Measurements from ENCODE around the gene AHCY. TPM values are rescaled to one million over a fixed set of nuclear protein-coding genes. Genes with fewer than 3 reads are reported as not detected.

Gene AHCY
- total RNA-seq, 3 donors from 2014 or later: 71.5 to 98.6 (median 74.3) TPM

GRCh38 chr20:34296468-34296867, 6.7 kb downstream of the AHCY start:
- H3K4me3 ChIP-seq: no peak overlapping the region
- peaks cover 6% of the 10 kb centered on the region for H3K4me1 ChIP-seq (ENCODE audit: low read depth)
- no peaks in the 10 kb centered on the region for H3K9me3 ChIP-seq
- no peak for DNase-seq
- H3K36me3 ChIP-seq (ENCODE audit: low read depth): no peaks in the 10 kb centered on the region
- intact Hi-C loops (cut with DNase I, micrococcal nuclease): no loop called here
- no peak for ATAC-seq
- TF ChIP-seq, protein P1, sequence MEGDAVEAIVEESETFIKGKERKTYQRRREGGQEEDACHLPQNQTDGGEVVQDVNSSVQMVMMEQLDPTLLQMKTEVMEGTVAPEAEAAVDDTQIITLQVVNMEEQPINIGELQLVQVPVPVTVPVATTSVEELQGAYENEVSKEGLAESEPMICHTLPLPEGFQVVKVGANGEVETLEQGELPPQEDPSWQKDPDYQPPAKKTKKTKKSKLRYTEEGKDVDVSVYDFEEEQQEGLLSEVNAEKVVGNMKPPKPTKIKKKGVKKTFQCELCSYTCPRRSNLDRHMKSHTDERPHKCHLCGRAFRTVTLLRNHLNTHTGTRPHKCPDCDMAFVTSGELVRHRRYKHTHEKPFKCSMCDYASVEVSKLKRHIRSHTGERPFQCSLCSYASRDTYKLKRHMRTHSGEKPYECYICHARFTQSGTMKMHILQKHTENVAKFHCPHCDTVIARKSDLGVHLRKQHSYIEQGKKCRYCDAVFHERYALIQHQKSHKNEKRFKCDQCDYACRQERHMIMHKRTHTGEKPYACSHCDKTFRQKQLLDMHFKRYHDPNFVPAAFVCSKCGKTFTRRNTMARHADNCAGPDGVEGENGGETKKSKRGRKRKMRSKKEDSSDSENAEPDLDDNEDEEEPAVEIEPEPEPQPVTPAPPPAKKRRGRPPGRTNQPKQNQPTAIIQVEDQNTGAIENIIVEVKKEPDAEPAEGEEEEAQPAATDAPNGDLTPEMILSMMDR (IDR thresholded peaks at IDR 0.05): no peak

- Histone ChIP-seq H3K36me3 (ENCODE audit: low read depth) (no peaks in the 10 kb centered on the region), H3K4me3 (no peak overlapping the region), H3K4me1 (ENCODE audit: low read depth) (no peaks in the 10 kb centered on the region), H3K9me3 (no peaks in the 10 kb centered on the region)
- no peak for ATAC-seq
- DNase-seq: no peak
- intact Hi-C loops (cut with DNase I, micrococcal nuclease): no loop called here
- TF ChIP-seq, protein P1 (IDR thresholded peaks at IDR 0.05): no peak
Observed at GRCh38 chr20:34295284-34295683, 7.9 kb downstream of the AHCY start.

- Histone ChIP-seq H3K4me3 (no peak overlapping the region), H3K36me3 (ENCODE audit: low read depth) (no peaks in the 10 kb centered on the region), H3K4me1 (ENCODE audit: low read depth) (no peaks in the 10 kb centered on the region), H3K9me3 (no peaks in the 10 kb centered on the region)
- TF ChIP-seq, protein P1 (IDR thresholded peaks at IDR 0.05): no peak
- no peak for DNase-seq
- intact Hi-C loops (cut with DNase I, micrococcal nuclease): no loop called here
- ATAC-seq: no peak
Observed at GRCh38 chr20:34294563-34294962, 8.6 kb downstream of the AHCY start.

DNA sequence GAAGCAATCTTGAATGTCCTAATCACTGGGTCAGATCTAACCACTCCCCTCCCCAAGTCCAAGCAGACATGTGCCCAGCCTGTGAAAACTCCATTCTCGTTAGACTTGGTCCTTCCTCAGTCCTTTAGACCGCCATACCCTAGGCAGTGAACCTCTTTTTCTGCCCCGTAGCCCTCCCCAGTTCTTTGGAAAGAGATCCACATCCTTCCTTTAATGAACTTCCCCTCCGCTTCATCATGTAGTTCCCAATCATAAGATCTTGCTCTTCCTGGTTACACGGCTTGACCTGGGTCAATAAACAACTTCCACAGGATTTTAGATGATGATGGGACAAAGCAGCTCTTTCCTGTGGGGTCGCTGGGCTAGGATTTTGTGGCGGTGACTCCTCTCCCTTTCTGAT, 9.6 kb downstream of the AHCY start:
- Histone ChIP-seq H3K36me3 (ENCODE audit: low read depth) (no peaks in the 10 kb centered on the region), H3K4me3 (no peak overlapping the region), H3K9me3 (no peaks in the 10 kb centered on the region), H3K4me1 (ENCODE audit: low read depth) (no peaks in the 10 kb centered on the region)
- no peak for ATAC-seq
- intact Hi-C loops (cut with DNase I, micrococcal nuclease): no loop called here
- DNase-seq: no peak
- TF ChIP-seq, protein P1 (IDR thresholded peaks at IDR 0.05): no peak

- H3K9me3 ChIP-seq: no peaks in the 10 kb centered on the region
- no peaks in the 10 kb centered on the region for H3K36me3 ChIP-seq (ENCODE audit: low read depth)
- TF ChIP-seq, protein P1 (IDR thresholded peaks at IDR 0.05): no peak
- intact Hi-C loops (cut with DNase I, micrococcal nuclease): no loop called here
- H3K4me1 ChIP-seq (ENCODE audit: low read depth): no peaks in the 10 kb centered on the region
- no peak for DNase-seq
- no peak overlapping the region for H3K4me3 ChIP-seq
- ATAC-seq: no peak
Observed at GRCh38 chr20:34293119-34293518, 10.0 kb downstream of the AHCY start.

DNA sequence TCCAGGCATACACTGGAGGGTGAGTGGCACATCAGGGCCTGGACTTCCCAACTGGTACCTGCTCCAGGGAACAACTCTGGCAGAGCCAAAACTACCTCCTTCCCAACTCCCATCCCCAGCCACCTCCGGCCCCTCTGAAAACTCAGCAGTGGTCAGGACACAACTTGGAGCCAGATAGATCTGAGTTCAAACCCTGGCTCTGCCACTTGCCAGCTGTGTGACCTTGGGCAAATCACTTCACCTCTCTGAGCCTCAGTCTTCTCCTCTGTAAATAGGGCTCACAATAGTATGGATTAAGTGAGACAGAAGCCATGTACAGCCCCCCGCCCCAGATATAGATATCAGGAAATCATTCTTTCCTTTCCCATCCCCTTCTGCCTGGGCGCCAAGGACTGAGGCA, 10.7 kb downstream of the AHCY start:
- H3K36me3 ChIP-seq (ENCODE audit: low read depth): no peaks in the 10 kb centered on the region
- intact Hi-C loops (cut with DNase I, micrococcal nuclease): no loop called here

More for the DNA sequence above, 10.7 kb downstream of the AHCY start:
- ATAC-seq: no peak
- H3K4me1 ChIP-seq (ENCODE audit: low read depth): no peaks in the 10 kb centered on the region
- no peaks in the 10 kb centered on the region for H3K9me3 ChIP-seq
- H3K4me3 ChIP-seq: no peak overlapping the region
- TF ChIP-seq, protein P1 (IDR thresholded peaks at IDR 0.05): no peak
- no peak for DNase-seq
